Calu3 (cell line): ENCODE results near the gene CAPN9. TPM values are rescaled to one million over a fixed set of nuclear protein-coding genes. Genes with fewer than 3 reads are reported as not detected.

Experiments used
- BruUV-seq: library from RNA; stranded (reverse); fragments of 400-500 nt; replicated peaks from 2 replicates; lab custom pipeline; 2021; lab: Mats Ljungman, UMichigan
- CTCF ChIA-PET: fragments of 300-600 bp; sonication (Branson Sonifier 250); formaldehyde crosslinking; loops from one replicate; lab custom pipeline; 2022; ENCODE audit warnings: antibody characterized with exemption; lab: Charles Lee
- DNase-seq: peaks from one replicate; pipeline ENCODE4 v3.0.0; 2022
- H3K27ac Mint-ChIP-seq: one replicate; pipeline ENCODE4 v1.8.0; 2022; ENCODE audit warnings: mixed read lengths; ENCODE audit not compliant: unreplicated experiment
- H3K27me3 Mint-ChIP-seq: one replicate; pipeline ENCODE4 v1.8.0; 2022; ENCODE audit warnings: mixed read lengths; ENCODE audit not compliant: unreplicated experiment
- H3K36me3 Mint-ChIP-seq: one replicate; pipeline ENCODE4 v1.8.0; 2022; ENCODE audit warnings: mild to moderate bottlenecking, moderate library complexity, mixed read lengths; ENCODE audit not compliant: insufficient read depth, unreplicated experiment
- H3K4me1 Mint-ChIP-seq: one replicate; pipeline ENCODE4 v1.8.0; 2022; ENCODE audit warnings: mild to moderate bottlenecking, low read depth, mixed read lengths; ENCODE audit not compliant: unreplicated experiment
- H3K4me3 Mint-ChIP-seq: one replicate; pipeline ENCODE4 v1.8.0; 2022; ENCODE audit warnings: mild to moderate bottlenecking, low read depth, moderate library complexity, mixed read lengths; ENCODE audit not compliant: unreplicated experiment
- H3K9me3 Mint-ChIP-seq: one replicate; pipeline ENCODE4 v1.8.0; 2022; ENCODE audit warnings: low read depth, mixed read lengths; ENCODE audit not compliant: unreplicated experiment
- intact Hi-C: fragments of 100-400 bp; cut with micrococcal nuclease; formaldehyde crosslinking; loops from one replicate; pipeline ENCODE4 v1.10.0; 2022; ENCODE audit not compliant: unreplicated experiment
- total RNA-seq: library from RNA; stranded (reverse); gene quantifications from 2 replicates; pipeline ENCODE4 v1.2.3, GENCODE V29; 2022
- TF ChIP-seq, protein P1 (sequence below): fragments of 200-600 bp; IDR thresholded peaks from one replicate; pipeline ENCODE4 v1.8.0; 2022; ENCODE audit warnings: antibody characterized with exemption; ENCODE audit not compliant: unreplicated experiment

The CAPN9 gene
- total RNA-seq, 1 experiment from 2014 or later: not detected

GRCh38 chr1:230818367-230818766, 71.2 kb downstream of the CAPN9 start:
- TF ChIP-seq, protein P1, sequence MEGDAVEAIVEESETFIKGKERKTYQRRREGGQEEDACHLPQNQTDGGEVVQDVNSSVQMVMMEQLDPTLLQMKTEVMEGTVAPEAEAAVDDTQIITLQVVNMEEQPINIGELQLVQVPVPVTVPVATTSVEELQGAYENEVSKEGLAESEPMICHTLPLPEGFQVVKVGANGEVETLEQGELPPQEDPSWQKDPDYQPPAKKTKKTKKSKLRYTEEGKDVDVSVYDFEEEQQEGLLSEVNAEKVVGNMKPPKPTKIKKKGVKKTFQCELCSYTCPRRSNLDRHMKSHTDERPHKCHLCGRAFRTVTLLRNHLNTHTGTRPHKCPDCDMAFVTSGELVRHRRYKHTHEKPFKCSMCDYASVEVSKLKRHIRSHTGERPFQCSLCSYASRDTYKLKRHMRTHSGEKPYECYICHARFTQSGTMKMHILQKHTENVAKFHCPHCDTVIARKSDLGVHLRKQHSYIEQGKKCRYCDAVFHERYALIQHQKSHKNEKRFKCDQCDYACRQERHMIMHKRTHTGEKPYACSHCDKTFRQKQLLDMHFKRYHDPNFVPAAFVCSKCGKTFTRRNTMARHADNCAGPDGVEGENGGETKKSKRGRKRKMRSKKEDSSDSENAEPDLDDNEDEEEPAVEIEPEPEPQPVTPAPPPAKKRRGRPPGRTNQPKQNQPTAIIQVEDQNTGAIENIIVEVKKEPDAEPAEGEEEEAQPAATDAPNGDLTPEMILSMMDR: no peak
- no peaks in the 10 kb centered on the region for H3K36me3 Mint-ChIP-seq
- no peak overlapping the region for H3K4me3 Mint-ChIP-seq
- no TSS peak for BruUV-seq
- CTCF ChIA-PET: interaction anchor here (0.6 kb wide), 1 partner anchor 478 kb away, joined by 3 read pairs; no protein-coding TSS in a partner anchor
- H3K9me3 Mint-ChIP-seq: peaks cover under 1% of the 10 kb centered on the region
- no peak overlapping the region for H3K27ac Mint-ChIP-seq
- no peaks in the 10 kb centered on the region for H3K27me3 Mint-ChIP-seq
- no peak for DNase-seq
- H3K4me1 Mint-ChIP-seq: peaks cover 11% of the 10 kb centered on the region
- intact Hi-C loops: no loop called here

DNA sequence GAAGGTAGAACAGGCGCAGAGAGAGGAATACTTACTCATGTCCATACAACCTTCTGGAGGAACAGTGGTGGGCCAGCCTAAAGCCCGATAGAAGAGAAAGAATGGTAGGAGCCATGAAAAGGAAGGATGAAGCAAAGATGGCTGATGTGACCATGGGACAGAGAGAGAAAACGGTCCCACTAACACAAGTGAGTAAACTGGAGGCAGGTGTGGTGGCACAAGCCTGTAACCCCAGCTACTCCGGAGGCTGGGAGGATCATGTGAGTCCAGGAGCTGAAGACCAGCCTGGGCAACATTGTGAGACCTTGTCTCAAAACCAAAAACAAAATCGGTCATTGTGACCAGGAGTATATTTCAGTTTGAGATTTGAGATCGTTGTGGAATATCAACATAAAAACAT, 71.7 kb downstream of the CAPN9 start:
- no TSS peak for BruUV-seq
- CTCF ChIA-PET: interaction anchor here (0.6 kb wide), 1 partner anchor 478 kb away, joined by 3 read pairs; no protein-coding TSS in a partner anchor
- H3K27ac Mint-ChIP-seq: no peak overlapping the region

GRCh38 chr1:230819976-230820375, 72.8 kb downstream of the CAPN9 start:
- peaks cover 23% of the 10 kb centered on the region for H3K4me1 Mint-ChIP-seq
- H3K9me3 Mint-ChIP-seq: no peaks in the 10 kb centered on the region
- H3K27ac Mint-ChIP-seq: no peak overlapping the region
- BruUV-seq: no TSS peak
- CTCF ChIA-PET: interaction anchor here (0.5 to 1.1 kb wide), 4 partner anchors 10 to 84 kb away, joined by 3 to 6 read pairs (median 3); no protein-coding TSS in a partner anchor
- peaks cover 7% of the 10 kb centered on the region for H3K36me3 Mint-ChIP-seq
- H3K27me3 Mint-ChIP-seq: no peaks in the 10 kb centered on the region
- H3K4me3 Mint-ChIP-seq: no peak overlapping the region
- DNase-seq: no peak
- intact Hi-C loops: no loop called here
- TF ChIP-seq, protein P1: no peak

More for the DNA sequence above, 71.7 kb downstream of the CAPN9 start:
- Mint-ChIP-seq H3K9me3 (no peaks in the 10 kb centered on the region), H3K4me3 (no peak overlapping the region), H3K4me1 (peaks cover 12% of the 10 kb centered on the region), H3K27me3 (no peaks in the 10 kb centered on the region), H3K36me3 (no peaks in the 10 kb centered on the region)
- intact Hi-C loops: no loop called here
- no peak for DNase-seq
- TF ChIP-seq, protein P1: no peak

GRCh38 chr1:230820568-230820967, 73.4 kb downstream of the CAPN9 start:
- H3K27ac Mint-ChIP-seq: no peak overlapping the region
- intact Hi-C loops: no loop called here
- no peaks in the 10 kb centered on the region for H3K27me3 Mint-ChIP-seq
- peaks cover 29% of the 10 kb centered on the region for H3K4me1 Mint-ChIP-seq
- peaks cover 13% of the 10 kb centered on the region for H3K36me3 Mint-ChIP-seq
- H3K9me3 Mint-ChIP-seq: no peaks in the 10 kb centered on the region
- DNase-seq: no peak
- no TSS peak for BruUV-seq
- TF ChIP-seq, protein P1: no peak
- CTCF ChIA-PET: interaction anchor here (1.1 kb wide), 1 partner anchor 46 kb away, joined by 3 read pairs; no protein-coding TSS in a partner anchor
- no peak overlapping the region for H3K4me3 Mint-ChIP-seq
